HG03159 (cell line): Measurements from ENCODE around the gene FBXO4.
"Not testable (repeated sequence)": the region's sequence is repeated elsewhere in the genome, so short reads cannot be mapped to it uniquely, and the experiment has no call there.

Experiments
- ATAC-seq: cut with Tn5 transposase; IDR thresholded peaks from one replicate; pipeline ENCODE4 v1.9.1; 2021; ENCODE audit warnings: mild to moderate bottlenecking, moderate library complexity; ENCODE audit not compliant: unreplicated experiment

FBXO4 gene

GRCh38 chr5:41921874-41922273, 3.2 kb upstream of the FBXO4 start:
- ATAC-seq = no peak

- ATAC-seq = no peak
Observed at GRCh38 chr5:41924526-41924871, 582 bp upstream of the FBXO4 start.

GRCh38 chr5:41925555-41925951, 472 bp downstream of the FBXO4 start:
- ATAC-seq = peak; percentile 23

- no peak for ATAC-seq
Observed at GRCh38 chr5:41927604-41928003, 2.5 kb downstream of the FBXO4 start.

GRCh38 chr5:41929035-41929434, 4.0 kb downstream of the FBXO4 start:
- no peak for ATAC-seq

- ATAC-seq = no peak
Observed at GRCh38 chr5:41932770-41933169, 7.7 kb downstream of the FBXO4 start.

GRCh38 chr5:41935544-41935943, 10.5 kb downstream of the FBXO4 start:
- no peak for ATAC-seq

- ATAC-seq = no peak
Observed at GRCh38 chr5:41940641-41941040, 15.6 kb downstream of the FBXO4 start.

- not testable (repeated sequence) for ATAC-seq
Observed at GRCh38 chr5:41945332-41945955, 20.4 kb downstream of the FBXO4 start.

- no peak for ATAC-seq
Observed at GRCh38 chr5:41951224-41951623, 26.1 kb downstream of the FBXO4 start.

- no peak for ATAC-seq
Observed at GRCh38 chr5:41954286-41954685, 29.2 kb downstream of the FBXO4 start.

GRCh38 chr5:41955432-41956024, 30.4 kb downstream of the FBXO4 start:
- no peak for ATAC-seq

GRCh38 chr5:41956943-41957342, 31.9 kb downstream of the FBXO4 start:
- ATAC-seq = no peak

GRCh38 chr5:41960481-41960880, 35.4 kb downstream of the FBXO4 start:
- no peak for ATAC-seq

- no peak for ATAC-seq
Observed at GRCh38 chr5:41961736-41962135, 36.7 kb downstream of the FBXO4 start.

GRCh38 chr5:41962491-41962890, 37.4 kb downstream of the FBXO4 start:
- no peak for ATAC-seq

GRCh38 chr5:41966401-41967105, 41.5 kb downstream of the FBXO4 start:
- no peak for ATAC-seq

- ATAC-seq = no peak
Observed at GRCh38 chr5:41967401-41967800, 42.3 kb downstream of the FBXO4 start.

- no peak for ATAC-seq
Observed at GRCh38 chr5:41968153-41968723, 43.2 kb downstream of the FBXO4 start.

- ATAC-seq = no peak
Observed at GRCh38 chr5:41973087-41973486, 48.0 kb downstream of the FBXO4 start.

GRCh38 chr5:41973887-41974286, 48.8 kb downstream of the FBXO4 start:
- no peak for ATAC-seq

- ATAC-seq = no peak
Observed at GRCh38 chr5:41978676-41979075, 53.6 kb downstream of the FBXO4 start.
